B cell (primary cell): ENCODE data around the gene REG3A. TPM values are rescaled to one million over a fixed set of nuclear protein-coding genes. Genes with fewer than 3 reads are reported as not detected.

Source experiments
- ATAC-seq: fragments of 200-7000 bp; cut with Tn5 transposase; one replicate; pipeline ENCODE4 v1.10.0; 2021; ENCODE audit warnings: low read depth, mild to moderate bottlenecking, moderate number of reproducible peaks, moderate library complexity
- CTCF ChIA-PET: fragments of 350-600 bp; sonication (Branson Sonifier 250); formaldehyde crosslinking; loops from one replicate; lab custom pipeline; 2021; ENCODE audit warnings: antibody characterized with exemption, inconsistent platforms; lab: Charles Lee
- POLR2A ChIA-PET: fragments of 350-600 bp; sonication (Branson Sonifier 250); formaldehyde crosslinking; loops from one replicate; lab custom pipeline; 2021; ENCODE audit warnings: antibody characterized with exemption; lab: Charles Lee
- DNase-seq: peaks from one replicate; pipeline ENCODE4 v3.0.0; 2013
- H2AFZ ChIP-seq: 2 replicates; pipeline ENCODE4 v1.6.1; 2012; ENCODE audit warnings: mild to moderate bottlenecking, low read depth, low read length; ENCODE audit not compliant: insufficient read depth, poor library complexity, severe bottlenecking
- H3K27ac ChIP-seq, 2 donors: 1 replicate in 1 of 2; 2 replicates in 1 of 2; pipeline ENCODE4 v1.5.1; 2012 to 2013; ENCODE audit warnings: low read length in 2 of 2, mild to moderate bottlenecking in 2 of 2, moderate library complexity in 1 of 2
- H3K27me3 ChIP-seq, 4 experiments: fragments of 200-600 bp in 1 of 4; sonication (generic) in 1 of 4; replicated peaks in 1 of 4; 1 replicate in 2 of 4; 2 replicates in 2 of 4; pipeline versions ENCODE4 v1.6.1 to v1.7.0; 2013 to 2016; ENCODE audit warnings: low read length in 3 of 4, mild to moderate bottlenecking in 2 of 4, mixed read lengths in 1 of 4, moderate library complexity in 1 of 4; ENCODE audit not compliant: insufficient read depth in 4 of 4, control insufficient read depth in 3 of 4; ENCODE audit errors: control extremely low read depth in 1 of 4
- H3K36me3 ChIP-seq, 2 experiments: replicated peaks in 1 of 2; 1 replicate in 1 of 2; 2 replicates in 1 of 2; pipeline versions ENCODE4 v1.6.1 to v1.7.1; 2013; ENCODE audit warnings: low read length in 1 of 2; ENCODE audit not compliant: insufficient read depth in 2 of 2, control insufficient read depth in 1 of 2; ENCODE audit errors: control extremely low read depth in 1 of 2, extremely low read depth in 1 of 2
- H3K4me1 ChIP-seq, 2 donors: fragments of 200-600 bp in 1 of 2; sonication (generic) in 1 of 2; 1 replicate in 1 of 2; 2 replicates in 1 of 2; pipeline versions ENCODE4 v1.5.1 to v1.6.1; 2013 to 2017; ENCODE audit warnings: low read length in 2 of 2; ENCODE audit not compliant: control insufficient read depth in 2 of 2, insufficient read depth in 2 of 2
- H3K4me2 ChIP-seq: replicated peaks from 2 replicates; pipeline ENCODE3; 2012; ENCODE audit warnings: mild to moderate bottlenecking, low read depth, low read length; ENCODE audit not compliant: poor library complexity, severe bottlenecking
- H3K4me3 ChIP-seq, 5 experiments: fragments of 200-600 bp in 1 of 5; sonication (generic) in 1 of 5; 1 replicate in 3 of 5; 2 replicates in 2 of 5; pipeline versions ENCODE4 v1.5.1 to v1.7.0; 2011 to 2016; ENCODE audit warnings: low read length in 4 of 5, mild to moderate bottlenecking in 4 of 5, low read depth in 2 of 5, control low read depth in 1 of 5, moderate library complexity in 1 of 5; ENCODE audit not compliant: insufficient read depth in 1 of 5; ENCODE audit errors: control extremely low read depth in 1 of 5, extremely low read depth in 1 of 5
- H3K79me2 ChIP-seq: fragments of 200-600 bp; sonication (generic); one replicate; pipeline ENCODE4 v1.6.0; 2016; ENCODE audit warnings: low read length; ENCODE audit not compliant: control insufficient read depth, insufficient read depth
- H3K9ac ChIP-seq: fragments of 200-600 bp; sonication (generic); 2 replicates; pipeline ENCODE4 v1.6.1; 2017; ENCODE audit warnings: mild to moderate bottlenecking, low read length, moderate library complexity
- H3K9me3 ChIP-seq, 3 donors: one replicate each; pipeline versions ENCODE4 v1.6.1 to v1.7.1; 2013; ENCODE audit warnings: low read length in 2 of 3; ENCODE audit not compliant: control insufficient read depth in 2 of 3, insufficient read depth in 1 of 3; ENCODE audit errors: control extremely low read depth in 1 of 3
- H4K20me1 ChIP-seq: 2 replicates; pipeline ENCODE4 v1.6.0; 2012; ENCODE audit warnings: mild to moderate bottlenecking, low read length; ENCODE audit not compliant: insufficient read depth, control insufficient read depth, poor library complexity, severe bottlenecking
- H3K27ac Mint-ChIP-seq: one replicate; pipeline ENCODE4 v1.8.0; 2021; ENCODE audit warnings: mixed read lengths
- H3K27me3 Mint-ChIP-seq: one replicate; pipeline ENCODE4 v1.8.0; 2021; ENCODE audit warnings: mixed read lengths
- H3K4me1 Mint-ChIP-seq: one replicate; pipeline ENCODE4 v1.8.0; 2021; ENCODE audit warnings: mixed read lengths
- H3K4me3 Mint-ChIP-seq: one replicate; pipeline ENCODE4 v1.8.0; 2021; ENCODE audit warnings: mixed read lengths
- H3K9me3 Mint-ChIP-seq: one replicate; pipeline ENCODE4 v1.8.0; 2022; ENCODE audit warnings: mixed read lengths; ENCODE audit not compliant: insufficient read depth
- CTCF ChIP-seq: fragments of 200-600 bp; IDR thresholded peaks from one replicate; pipeline ENCODE4 v1.8.0; 2022; ENCODE audit warnings: antibody characterized with exemption, mild to moderate bottlenecking
- EZH2 ChIP-seq: IDR thresholded peaks from 2 replicates; pipeline ENCODE4 v1.6.1; 2012; ENCODE audit warnings: borderline replicate concordance, low read depth, mild to moderate bottlenecking, moderate library complexity, low read length; ENCODE audit not compliant: insufficient read depth, poor library complexity, severe bottlenecking
- WGBS: methylation state at CpG from one replicate; pipeline ENCODE4 v1.1.5; 2013; ENCODE audit warnings: missing lambda C conversion rate; ENCODE audit not compliant: insufficient coverage; 5-methylcytosine and 5-hydroxymethylcytosine counted together
- intact Hi-C: fragments of 100-400 bp; cut with micrococcal nuclease; formaldehyde crosslinking; loops from one replicate; pipeline ENCODE4 v1.10.0; 2022
- polyA plus RNA-seq: library from polyadenylated mRNA; depleted of rRNA; stranded (reverse); fragments of >200 nt; gene quantifications from 2 replicates; pipeline ENCODE4 v1.2.3, GENCODE V29; 2012
- total RNA-seq, 2 donors: library from RNA; stranded (reverse); fragments of 120-200 nt in 1 of 2; gene quantifications; 1 replicate in 1 of 2; 2 replicates in 1 of 2; pipeline versions ENCODE4 v1.2.3 to v1.2.4, GENCODE V29; 2013 to 2022

The REG3A gene
- total and polyA plus RNA-seq, 2 donors (not counting 1 experiment from before 2014, with no cell fraction given) = not detected

GRCh38 chr2:79125721-79125985, 33.9 kb downstream of the REG3A start:
- Mint-ChIP-seq H3K4me1 (no peaks in the 10 kb centered on the region), H3K27me3 (no peaks in the 10 kb centered on the region), H3K4me3 (no peak overlapping the region), H3K9me3 (no peaks in the 10 kb centered on the region), H3K27ac (no peak overlapping the region)
- peaks cover 0 to 3% (median 0%) of the 10 kb centered on the region in 3 donors for H3K9me3 ChIP-seq
- ATAC-seq (no peak), DNase-seq (no peak)
- no peak for TF ChIP-seq CTCF
- no peak for TF ChIP-seq EZH2
- CTCF ChIA-PET = no interaction called here
- H3K4me1 ChIP-seq = no peaks in the 10 kb centered on the region
- H3K4me2 ChIP-seq = no peak overlapping the region
- no peak overlapping the region for H2AFZ ChIP-seq
- intact Hi-C loops = no loop called here
- POLR2A ChIA-PET = no interaction called here
- H3K36me3 ChIP-seq = no peaks in the 10 kb centered on the region
- H3K27ac ChIP-seq = no peak overlapping the region
- H3K9ac ChIP-seq = no peak overlapping the region
- H3K4me3 ChIP-seq = no peak overlapping the region
- H4K20me1 ChIP-seq = no peaks in the 10 kb centered on the region
- H3K27me3 ChIP-seq = no peaks in the 10 kb centered on the region
- WGBS = 87% methylated on average over 2 of the region's 3 CpGs
- H3K79me2 ChIP-seq = no peaks in the 10 kb centered on the region

GRCh38 chr2:79124907-79125720, 34.4 kb downstream of the REG3A start:
- intact Hi-C loops = no loop called here
- ATAC-seq (no peak), DNase-seq (no peak)
- Histone ChIP-seq H3K27me3 (no peaks in the 10 kb centered on the region), H3K36me3 (no peaks in the 10 kb centered on the region), H4K20me1 (no peaks in the 10 kb centered on the region), H3K4me1 (no peaks in the 10 kb centered on the region), H3K9me3 (peaks cover 0 to 3% (median 0%) of the 10 kb centered on the region in 3 donors), H3K4me2 (no peak overlapping the region), H2AFZ (no peak overlapping the region), H3K79me2 (no peaks in the 10 kb centered on the region), H3K9ac (no peak overlapping the region), H3K4me3 (no peak overlapping the region), H3K27ac (no peak overlapping the region)
- 40% methylated on average over 3 of the region's 9 CpGs for WGBS
- ChIA-PET POLR2A (no interaction called here), CTCF (no interaction called here)
- Mint-ChIP-seq H3K4me1 (no peaks in the 10 kb centered on the region), H3K27ac (no peak overlapping the region), H3K4me3 (no peak overlapping the region), H3K9me3 (no peaks in the 10 kb centered on the region), H3K27me3 (no peaks in the 10 kb centered on the region)
- TF ChIP-seq EZH2 (no peak), CTCF (no peak)
